ENCODE measurements around the gene CTSE. TPM values are rescaled to one million over a fixed set of nuclear protein-coding genes. Genes with fewer than 3 reads are reported as not detected.

Gene CTSE
- total and polyA plus RNA-seq, 2 experiments from 2014 or later: 65.9 to 86.0 TPM

DNA sequence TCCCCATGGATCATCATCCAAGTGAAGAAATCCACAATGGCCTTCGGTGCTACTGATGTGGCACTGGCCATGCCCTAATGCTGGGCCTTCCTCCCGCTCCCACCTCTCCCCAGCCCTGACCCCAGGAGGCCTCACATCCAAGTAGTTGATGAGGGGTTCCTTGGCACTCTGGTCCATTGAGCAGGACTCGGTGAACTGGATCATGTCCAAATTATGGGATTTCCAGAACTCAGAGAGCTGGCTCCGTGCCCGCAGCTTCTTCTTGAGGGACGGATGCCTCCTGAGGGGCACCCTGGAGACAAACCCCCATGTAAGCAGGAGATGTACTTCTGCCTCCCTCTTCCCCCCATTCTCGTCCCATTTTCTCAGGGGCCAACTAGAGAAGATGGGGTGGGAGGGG is 929 bp downstream of the CTSE start:
- Histone ChIP-seq H3K27ac (no peak overlapping the region), H3K4me2 (no peak overlapping the region), H2AFZ (no peak overlapping the region), H3K9me3 (ENCODE audit: low read depth) (no peaks in the 10 kb centered on the region), H3K36me3 (replicated peaks; ENCODE audit: insufficient read depth, low read depth) (no peaks in the 10 kb centered on the region), H3K4me1 (ENCODE audit: insufficient read depth) (peaks cover 7% of the 10 kb centered on the region), H3K4me3 (no peak overlapping the region), H3K79me2 (no peaks in the 10 kb centered on the region), H3K27me3 (no peaks in the 10 kb centered on the region), H4K20me1 (ENCODE audit: insufficient read depth, poor library complexity, severe bottlenecking) (no peaks in the 10 kb centered on the region), H3K9me2 (replicated peaks; ENCODE audit: insufficient read depth) (no peaks in the 10 kb centered on the region)
- DNase-seq (ENCODE audit: low spot score): no peak
- TF ChIP-seq EZH2phosphoT487 (IDR thresholded peaks at IDR 0.05; ENCODE audit: low read depth, severe bottlenecking, unreplicated experiment): no peak
- 91% methylated on average over 7 of the region's 7 CpGs for WGBS (ENCODE audit: low lambda C conversion rate, missing lambda C conversion rate)

DNA sequence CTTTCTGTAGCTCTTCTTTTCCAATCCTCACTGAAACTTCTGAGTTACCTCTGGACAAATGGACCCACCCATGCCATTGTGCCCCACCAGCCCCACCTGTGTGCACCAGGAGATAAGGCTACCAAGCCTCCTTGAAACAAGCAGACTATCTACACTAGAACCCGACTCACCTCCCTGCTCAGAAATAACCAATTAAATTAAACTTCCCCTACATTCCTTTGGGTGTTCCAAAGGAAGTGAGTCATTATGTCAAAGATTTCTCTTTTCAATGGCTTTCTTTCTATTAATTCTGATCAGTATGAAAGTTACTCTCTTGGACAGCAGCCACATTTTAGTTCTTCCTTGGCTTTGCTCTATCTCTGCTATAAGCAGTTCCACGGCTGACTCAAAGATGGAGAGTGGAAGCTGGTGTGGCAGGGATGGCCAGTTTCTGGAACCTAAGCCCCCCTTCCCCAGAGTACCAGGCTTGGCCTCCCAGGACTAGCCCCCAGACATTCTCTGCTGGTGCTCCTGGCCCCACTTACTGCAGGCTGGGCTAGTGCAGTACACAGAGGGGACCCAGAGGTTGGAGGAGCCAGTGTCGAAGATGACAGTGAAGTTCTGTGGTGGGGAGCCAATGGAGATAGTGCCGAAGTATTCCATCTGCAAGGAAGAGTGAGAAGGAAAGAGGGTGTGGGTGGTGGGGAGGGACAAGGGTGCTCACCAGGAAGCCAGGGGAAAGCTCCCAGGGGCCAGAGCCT is 1.9 kb downstream of the CTSE start:
- H3K27me3 ChIP-seq: no peaks in the 10 kb centered on the region
- no peaks in the 10 kb centered on the region for H4K20me1 ChIP-seq (ENCODE audit: insufficient read depth, poor library complexity, severe bottlenecking)
- 84% methylated on average over 4 of the region's 4 CpGs for WGBS (ENCODE audit: low lambda C conversion rate, missing lambda C conversion rate)
- peak overlapping the region; percentile 43 for H3K27ac ChIP-seq
- H3K9me2 ChIP-seq (replicated peaks; ENCODE audit: insufficient read depth): no peaks in the 10 kb centered on the region
- no peak overlapping the region for H3K4me2 ChIP-seq
- no peak for DNase-seq (ENCODE audit: low spot score)
- H3K36me3 ChIP-seq (replicated peaks; ENCODE audit: insufficient read depth, low read depth): no peaks in the 10 kb centered on the region
- H3K9me3 ChIP-seq (ENCODE audit: low read depth): no peaks in the 10 kb centered on the region
- no peak overlapping the region for H2AFZ ChIP-seq
- no peaks in the 10 kb centered on the region for H3K79me2 ChIP-seq
- peaks cover 7% of the 10 kb centered on the region for H3K4me1 ChIP-seq (ENCODE audit: insufficient read depth)
- TF ChIP-seq EZH2 (IDR thresholded peaks at IDR 0.05; ENCODE audit: borderline replicate concordance): no peak
- no peak for TF ChIP-seq CTCF (IDR thresholded peaks at IDR 0.05; ENCODE audit: poor library complexity)
- no peak for TF ChIP-seq EZH2phosphoT487 (IDR thresholded peaks at IDR 0.05; ENCODE audit: low read depth, severe bottlenecking, unreplicated experiment)
- no peak overlapping the region for H3K4me3 ChIP-seq

GRCh38 chr1:206021008-206021625 is 2.6 kb downstream of the CTSE start:
- Histone ChIP-seq H3K4me3 (no peak overlapping the region), H2AFZ (no peak overlapping the region)
- 85% methylated on average over 9 of the region's 9 CpGs for WGBS (ENCODE audit: low lambda C conversion rate, missing lambda C conversion rate)

More at GRCh38 chr1:206021008-206021625, 2.6 kb downstream of the CTSE start:
- peaks cover 7% of the 10 kb centered on the region for H3K4me1 ChIP-seq (ENCODE audit: insufficient read depth)
- no peaks in the 10 kb centered on the region for H3K27me3 ChIP-seq
- H4K20me1 ChIP-seq (ENCODE audit: insufficient read depth, poor library complexity, severe bottlenecking): no peaks in the 10 kb centered on the region
- TF ChIP-seq CTCF (IDR thresholded peaks at IDR 0.05; ENCODE audit: poor library complexity): no peak
- TF ChIP-seq EZH2phosphoT487 (IDR thresholded peaks at IDR 0.05; ENCODE audit: low read depth, severe bottlenecking, unreplicated experiment): no peak
- no peak for TF ChIP-seq EZH2 (IDR thresholded peaks at IDR 0.05; ENCODE audit: borderline replicate concordance)
- H3K36me3 ChIP-seq (replicated peaks; ENCODE audit: insufficient read depth, low read depth): no peaks in the 10 kb centered on the region
- no peak for DNase-seq (ENCODE audit: low spot score)
- H3K79me2 ChIP-seq: no peaks in the 10 kb centered on the region
- no peaks in the 10 kb centered on the region for H3K9me3 ChIP-seq (ENCODE audit: low read depth)
- H3K27ac ChIP-seq: peak overlapping the region; percentile 43
- H3K9me2 ChIP-seq (replicated peaks; ENCODE audit: insufficient read depth): no peaks in the 10 kb centered on the region
- no peak overlapping the region for H3K4me2 ChIP-seq

Measured in hepatocyte (in vitro differentiated cells).